Measurements from ENCODE around the gene SLC23A3.

Gene SLC23A3, protein sequence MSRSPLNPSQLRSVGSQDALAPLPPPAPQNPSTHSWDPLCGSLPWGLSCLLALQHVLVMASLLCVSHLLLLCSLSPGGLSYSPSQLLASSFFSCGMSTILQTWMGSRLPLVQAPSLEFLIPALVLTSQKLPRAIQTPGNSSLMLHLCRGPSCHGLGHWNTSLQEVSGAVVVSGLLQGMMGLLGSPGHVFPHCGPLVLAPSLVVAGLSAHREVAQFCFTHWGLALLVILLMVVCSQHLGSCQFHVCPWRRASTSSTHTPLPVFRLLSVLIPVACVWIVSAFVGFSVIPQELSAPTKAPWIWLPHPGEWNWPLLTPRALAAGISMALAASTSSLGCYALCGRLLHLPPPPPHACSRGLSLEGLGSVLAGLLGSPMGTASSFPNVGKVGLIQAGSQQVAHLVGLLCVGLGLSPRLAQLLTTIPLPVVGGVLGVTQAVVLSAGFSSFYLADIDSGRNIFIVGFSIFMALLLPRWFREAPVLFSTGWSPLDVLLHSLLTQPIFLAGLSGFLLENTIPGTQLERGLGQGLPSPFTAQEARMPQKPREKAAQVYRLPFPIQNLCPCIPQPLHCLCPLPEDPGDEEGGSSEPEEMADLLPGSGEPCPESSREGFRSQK

GRCh38 chr2:219169930-219170654 is at the start of gene SLC23A3:
SLC23A3 (minus strand) TSS chr2:219170029; CDS start chr2:219169984, 45 bp downstream.
- no peak for DNase-seq (ENCODE audit: low read depth in 2 of 2, low spot score in 1 of 2)

DNA sequence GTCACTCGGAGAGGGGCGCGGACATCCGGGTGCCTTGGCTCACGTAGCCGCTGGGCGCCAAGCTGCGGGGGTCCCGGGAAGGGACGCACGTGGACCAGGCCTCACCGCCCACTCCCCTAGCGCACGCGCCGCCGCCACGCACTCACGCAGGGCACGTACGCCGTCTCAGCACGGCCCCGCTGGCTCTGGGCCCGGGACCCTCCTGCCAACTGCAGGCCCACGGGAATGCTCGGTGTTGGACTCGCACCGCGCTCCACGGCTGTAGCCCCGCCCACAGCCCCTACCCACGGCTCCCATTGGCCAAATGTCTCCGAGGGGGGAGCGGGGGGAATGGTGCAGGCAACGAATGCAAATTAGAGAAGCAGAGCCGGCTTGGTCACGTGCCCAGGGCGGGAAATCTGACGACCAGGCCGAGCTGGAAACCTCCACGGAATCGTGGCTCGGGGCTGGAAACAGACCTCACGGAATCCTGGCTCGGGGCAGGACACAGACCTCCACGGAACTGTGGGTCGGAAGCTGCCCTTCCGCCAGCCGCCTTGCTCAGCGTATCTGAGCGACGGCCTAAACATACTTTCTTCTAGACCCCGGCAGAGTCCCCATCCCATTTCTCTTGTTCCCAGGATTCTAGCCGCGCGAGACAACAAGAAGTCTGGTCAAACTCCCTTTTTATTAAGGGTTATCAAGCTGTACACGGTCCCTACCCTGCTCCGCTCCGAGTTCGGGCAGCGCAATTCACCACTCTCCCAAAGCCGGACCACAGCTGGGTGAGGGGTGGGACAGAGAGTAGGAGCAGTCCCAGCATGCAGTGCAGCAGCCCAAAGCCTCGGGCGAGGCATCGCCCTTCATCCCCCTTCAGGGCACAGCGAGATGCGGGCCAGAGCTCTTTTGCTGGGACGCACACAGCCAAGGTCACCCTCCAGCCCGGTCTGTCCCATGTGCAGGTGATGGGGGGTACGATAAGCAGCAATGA is 49.2 kb upstream of the SLC23A3 start, which contains the start of gene ABCB6:
Gene ABCB6, minus strand, starts transcription at position 227 of the 970 bp plus-strand sequence. CDS start 285 bp downstream, outside the sequence.
- peak; percentile 47 to 69 for DNase-seq (ENCODE audit: low read depth in 2 of 2, low spot score in 1 of 2)

DNA sequence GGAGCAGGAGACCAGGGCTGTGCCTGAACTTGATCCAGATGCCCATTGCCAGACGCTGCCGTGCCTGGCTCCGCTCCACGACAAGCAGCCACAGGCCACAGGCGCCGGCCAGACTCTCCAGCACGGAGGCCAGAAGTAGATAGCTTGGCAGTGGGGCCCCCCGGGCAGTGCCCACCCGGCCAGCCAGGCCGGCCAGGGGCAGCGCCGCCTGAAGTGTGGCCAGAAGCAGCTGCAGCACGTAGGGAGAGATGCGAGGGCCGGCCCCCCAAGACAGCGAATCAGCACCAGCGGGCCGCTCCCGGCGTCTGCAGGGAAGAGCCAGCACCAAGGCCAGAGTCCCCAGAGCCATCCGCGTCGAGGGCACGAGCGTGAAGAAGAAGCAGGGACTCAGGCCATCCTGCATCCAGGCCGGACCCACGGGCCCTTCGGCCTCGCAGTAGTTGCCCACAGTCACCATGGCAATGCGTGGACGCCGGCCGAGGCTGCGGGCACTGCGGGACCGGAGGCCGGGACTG is 48.4 kb upstream of the SLC23A3 start:
- no peak for DNase-seq (ENCODE audit: low read depth in 2 of 2, low spot score in 1 of 2)

GRCh38 chr2:219216535-219216915 is 46.7 kb upstream of the SLC23A3 start:
- DNase-seq (ENCODE audit: low read depth in 2 of 2, low spot score in 1 of 2), result no peak

DNA sequence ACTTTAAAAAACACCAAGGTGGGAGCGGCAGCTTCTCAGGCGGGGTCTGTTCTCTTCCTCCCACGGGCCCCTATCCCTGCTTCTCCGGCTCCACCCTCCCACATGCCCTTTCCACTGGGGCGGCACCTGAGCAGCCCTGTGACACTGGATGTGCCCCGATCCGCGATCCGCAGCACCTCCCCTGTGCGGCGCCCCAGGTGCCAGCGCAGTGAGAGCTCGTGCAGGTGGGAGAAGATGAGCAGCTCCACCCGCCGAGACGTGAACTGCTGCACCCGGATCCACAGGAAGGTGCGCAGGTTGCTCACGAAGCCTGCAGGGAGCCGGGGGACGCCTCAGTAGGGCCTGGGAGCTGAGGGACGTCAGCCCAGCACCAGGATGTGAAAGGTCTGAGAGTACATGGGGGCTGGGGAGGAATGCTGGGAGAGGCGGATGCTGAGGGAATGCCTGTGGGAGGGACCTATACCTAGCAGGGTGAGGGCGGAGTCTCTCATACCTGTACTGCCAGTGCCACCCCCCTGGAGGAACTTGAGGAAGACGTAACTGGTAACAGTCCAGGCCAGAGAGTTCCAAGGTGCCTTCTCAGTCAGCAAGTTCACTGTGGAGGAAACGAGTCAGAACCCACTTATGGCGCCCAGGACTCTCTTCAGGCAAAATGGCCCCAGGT is 46.2 kb upstream of the SLC23A3 start:
- DNase-seq (ENCODE audit: low read depth in 2 of 2, low spot score in 1 of 2), result no peak

GRCh38 chr2:219214786-219215185 is 45.0 kb upstream of the SLC23A3 start:
- DNase-seq (ENCODE audit: low read depth in 2 of 2, low spot score in 1 of 2), result no peak

DNA sequence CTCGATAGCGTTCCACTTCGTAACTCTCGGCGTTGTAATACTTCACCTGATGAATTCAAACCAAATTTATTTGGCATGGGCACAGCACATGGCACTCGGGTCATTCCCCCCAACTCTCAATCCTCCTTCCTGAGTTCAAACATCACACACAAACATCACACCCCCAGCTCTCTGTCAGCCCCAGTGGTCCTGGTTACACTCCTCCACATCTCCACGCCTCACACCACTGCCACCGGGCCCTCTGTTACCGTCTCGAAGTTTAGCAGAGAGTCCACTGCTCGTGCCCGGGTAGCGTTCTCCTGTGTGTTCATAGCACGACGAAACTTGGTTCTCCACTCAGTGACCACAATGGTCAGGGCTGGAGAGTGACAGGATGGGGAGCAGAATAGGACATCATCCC is 44.3 kb upstream of the SLC23A3 start:
- DNase-seq (ENCODE audit: low read depth in 2 of 2, low spot score in 1 of 2), result no peak

DNA sequence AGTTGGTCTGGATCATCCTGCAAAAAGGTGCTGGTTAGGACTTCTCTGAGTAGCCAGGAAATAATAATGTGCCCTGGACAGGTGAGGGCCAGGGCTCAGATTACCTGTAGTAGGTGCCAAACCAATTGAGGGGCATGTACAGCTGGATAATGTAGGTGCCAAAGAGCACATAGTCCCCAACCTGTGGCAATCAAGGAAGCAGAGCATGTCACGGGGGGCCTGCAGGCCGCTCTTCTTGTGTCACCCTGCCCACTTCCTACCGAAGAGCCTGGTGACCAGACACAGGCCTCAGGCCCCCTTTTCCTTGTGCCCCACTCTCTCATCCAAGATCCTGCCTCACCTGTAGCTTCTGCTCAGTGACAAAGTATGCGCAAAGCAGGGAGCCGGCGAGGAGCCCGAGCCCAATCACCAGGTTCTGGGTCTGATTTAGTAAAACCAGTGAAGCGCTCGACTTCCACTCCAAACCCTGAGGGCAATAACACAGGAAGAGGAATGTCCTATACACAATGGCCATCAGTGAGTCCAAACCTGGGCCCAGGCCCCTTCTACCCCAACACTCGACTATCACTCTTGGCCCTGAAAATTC is 43.8 kb upstream of the SLC23A3 start:
- DNase-seq (ENCODE audit: low read depth in 2 of 2, low spot score in 1 of 2), result no peak

DNA sequence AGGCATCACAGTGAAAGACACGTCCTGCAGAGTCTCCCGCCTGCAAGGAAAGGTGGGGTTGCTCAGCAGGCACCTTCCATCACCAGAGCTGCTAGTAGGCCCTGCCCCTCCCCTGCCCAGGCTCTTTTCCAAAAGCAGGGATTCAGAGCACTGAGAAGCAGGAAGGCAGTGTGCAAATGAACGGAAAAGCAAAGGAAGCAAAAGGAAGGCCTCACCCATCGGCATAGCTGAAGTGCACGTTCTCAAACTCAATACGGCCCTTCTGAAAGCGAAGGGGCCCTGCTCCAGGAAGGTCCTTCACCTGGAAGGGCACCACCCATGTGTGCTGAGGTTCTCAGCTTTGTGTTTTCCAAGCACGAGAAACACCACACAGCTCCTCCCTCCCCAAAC is 43.2 kb upstream of the SLC23A3 start:
- DNase-seq (ENCODE audit: low read depth in 2 of 2, low spot score in 1 of 2), result no peak

GRCh38 chr2:219210886-219211362 is 41.1 kb upstream of the SLC23A3 start:
- DNase-seq (ENCODE audit: low read depth in 2 of 2, low spot score in 1 of 2), result no peak

GRCh38 chr2:219210196-219210885 is 40.5 kb upstream of the SLC23A3 start:
- DNase-seq (ENCODE audit: low read depth in 2 of 2, low spot score in 1 of 2), result no peak

GRCh38 chr2:219209236-219210195 is 39.7 kb upstream of the SLC23A3 start:
- DNase-seq (ENCODE audit: low read depth in 2 of 2, low spot score in 1 of 2), result no peak

- no peak for DNase-seq (ENCODE audit: low read depth in 2 of 2, low spot score in 1 of 2)
Observed at GRCh38 chr2:219207884-219208740, 38.3 kb upstream of the SLC23A3 start.

- no peak for DNase-seq (ENCODE audit: low read depth in 2 of 2, low spot score in 1 of 2)
Observed at GRCh38 chr2:219207134-219207883, 37.5 kb upstream of the SLC23A3 start.

DNA sequence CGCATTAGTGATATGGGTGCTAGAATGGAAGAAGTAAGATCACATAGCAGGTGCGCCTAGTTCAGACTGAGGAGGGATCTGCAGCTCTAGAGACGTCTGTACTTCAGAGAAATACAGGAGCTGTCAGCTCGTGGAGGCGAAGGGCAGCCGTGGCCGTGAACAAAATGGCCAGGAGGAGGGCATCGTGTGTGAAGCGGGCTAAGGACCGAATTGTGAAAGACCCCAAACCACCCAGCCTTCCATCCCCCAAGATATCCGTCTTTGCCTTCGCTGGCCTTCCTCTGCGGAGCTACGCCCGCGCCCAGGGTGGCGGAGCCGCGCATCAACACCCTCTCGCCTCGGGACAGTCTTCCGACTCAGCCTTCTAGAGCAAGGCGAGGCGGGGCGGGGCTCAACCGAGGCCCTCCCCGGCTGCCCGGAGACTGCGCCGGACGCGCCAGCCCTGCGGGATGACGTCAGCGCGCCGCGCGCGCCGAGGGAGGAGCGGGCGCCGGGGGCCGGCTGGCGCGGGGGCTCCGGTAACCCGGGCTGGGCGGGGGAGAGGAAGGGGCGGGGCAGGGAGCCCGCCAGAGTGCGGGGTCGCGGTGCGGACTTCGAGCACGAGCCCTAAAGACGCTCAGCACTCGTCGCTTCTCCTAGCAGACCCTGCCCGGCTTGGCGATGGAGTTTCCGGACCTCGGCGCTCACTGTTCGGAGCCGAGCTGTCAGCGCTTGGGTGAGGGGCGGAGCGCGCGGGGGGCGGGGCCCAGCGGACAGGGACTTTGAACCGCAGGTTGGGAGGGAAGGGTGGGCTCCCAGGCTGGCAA is 36.7 kb upstream of the SLC23A3 start, which contains the start of gene ZFAND2B:
Gene ZFAND2B, plus strand, starts transcription at position 455 of the 806 bp plus-strand sequence. Its CDS starts 206 bp downstream, at position 661.
- peak; percentile 89 to 90 for DNase-seq (ENCODE audit: low read depth in 2 of 2, low spot score in 1 of 2)
